Small intestine (tissue), 7 donors: ENCODE measurements around the gene SLC4A5. TPM values are rescaled to one million over a fixed set of nuclear protein-coding genes. Genes with fewer than 3 reads are reported as not detected.

Experiments
- DNase-seq, 2 donors: peaks; one replicate each; pipeline versions ENCODE4 v3.0.0 to v3.0.0-alpha.2; 2013
- FAIRE-seq: peaks from 2 replicates; lab custom pipeline; 2012; peaks lifted over from hg19 to GRCh38; lab: Jason Lieb, UNC
- H3K27ac ChIP-seq, 3 donors: one replicate each; pipeline ENCODE4 v1.5.1; 2013; ENCODE audit warnings: low read length in 2 of 3, mild to moderate bottlenecking in 2 of 3, control low read depth in 1 of 3, inconsistent platforms in 1 of 3, low read depth in 1 of 3, moderate library complexity in 1 of 3
- H3K27me3 ChIP-seq, 3 donors: one replicate each; pipeline ENCODE4 v1.6.1; 2013; ENCODE audit warnings: low read length in 3 of 3, inconsistent platforms in 1 of 3; ENCODE audit not compliant: control insufficient read depth in 3 of 3, insufficient read depth in 3 of 3
- H3K36me3 ChIP-seq, 3 donors: one replicate each; pipeline ENCODE4 v1.6.1; 2013; ENCODE audit warnings: low read length in 3 of 3, inconsistent platforms in 1 of 3, low read depth in 1 of 3, mild to moderate bottlenecking in 1 of 3, moderate library complexity in 1 of 3; ENCODE audit not compliant: control insufficient read depth in 3 of 3, insufficient read depth in 2 of 3
- H3K4me1 ChIP-seq, 3 donors: one replicate each; pipeline ENCODE4 v1.6.1; 2013; ENCODE audit warnings: low read length in 2 of 3, inconsistent platforms in 1 of 3, low read depth in 1 of 3, mild to moderate bottlenecking in 1 of 3, moderate library complexity in 1 of 3; ENCODE audit not compliant: control insufficient read depth in 3 of 3, insufficient read depth in 2 of 3
- H3K4me3 ChIP-seq, 3 donors: one replicate each; pipeline ENCODE4 v1.5.1; 2013; ENCODE audit warnings: low read length in 3 of 3, control low read depth in 1 of 3, inconsistent platforms in 1 of 3, low read depth in 1 of 3, mild to moderate bottlenecking in 1 of 3, moderate library complexity in 1 of 3
- H3K9me3 ChIP-seq, 2 donors: one replicate each; pipeline ENCODE4 v1.6.1; 2013; ENCODE audit warnings: low read depth in 1 of 2, low read length in 1 of 2; ENCODE audit not compliant: control insufficient read depth in 2 of 2, insufficient read depth in 1 of 2
- WGBS, 3 donors: extraction: QIAGEN DNeasy Blood & Tissue Kit; methylation state at CpG; one replicate each; pipeline ENCODE4 v1.1.7; 2013; 5-methylcytosine and 5-hydroxymethylcytosine counted together
- polyA plus RNA-seq, 4 donors: library from polyadenylated mRNA; stranded (reverse) in 3 of 4; unstranded in 1 of 4; fragments of 200-250 nt in 3 of 4; fragments of 120-200 nt in 1 of 4; gene quantifications; one replicate each; pipeline versions ENCODE4 v1.2.1 to v1.2.3, GENCODE V29; 2013
- donor health status: healthy with polysubstance abuse.
- donor health status: control.
- donor health status: control.
- donor health status: Bipolar disorder and iron deficiency.
- donor health status: healthy.

The SLC4A5 gene
- polyA plus RNA-seq, 4 donors = 0.43 to 2.0 (median 0.59) TPM; not detected in 1

GRCh38 chr2:74178211-74179062 is 164.8 kb downstream of the SLC4A5 start, which contains the start of gene MOB1A:
Gene MOB1A, minus strand, starts transcription at chr2:74178879. Its CDS starts 205 bp downstream, at chr2:74178674.
- FAIRE-seq (no peak), DNase-seq (peak; percentile 99)
- Histone ChIP-seq H3K36me3 (peaks cover 0 to 9% (median 0%) of the 10 kb centered on the region in 3 donors), H3K27me3 (peaks cover 0 to 2% (median 0%) of the 10 kb centered on the region in 3 donors), H3K9me3 (peaks cover 0 to 3% of the 10 kb centered on the region in 2 donors), H3K27ac (peak within 1 kb of the TSS; percentile 89 to 97 (median 92)), H3K4me1 (peaks cover 0 to 8% (median 0%) of the 10 kb centered on the region in 3 donors), H3K4me3 (peak within 1 kb of the TSS; percentile 55 to 90 (median 85))
- 0 to 1% (median 0%) methylated on average over 65 to 84 of the region's 84 CpGs for WGBS, 3 donors

- H3K36me3 ChIP-seq = peaks cover 0 to 9% (median 0%) of the 10 kb centered on the region in 3 donors
- H3K9me3 ChIP-seq = peaks cover 0 to 3% of the 10 kb centered on the region in 2 donors
- H3K4me3 ChIP-seq = peak overlapping the region; percentile 55 to 90 (median 85)
- peaks cover 0 to 2% (median 0%) of the 10 kb centered on the region in 3 donors for H3K27me3 ChIP-seq
- peak overlapping the region in 2 of 3 donors; percentile 92 to 97 for H3K27ac ChIP-seq
- FAIRE-seq (no peak), DNase-seq (no peak)
- peaks cover 0 to 8% (median 0%) of the 10 kb centered on the region in 3 donors for H3K4me1 ChIP-seq
Measured at GRCh38 chr2:74177696-74178095, 165.5 kb downstream of the SLC4A5 start.

GRCh38 chr2:74174909-74175308 is 168.3 kb downstream of the SLC4A5 start:
- DNase-seq = peak in 1 of 2 donors; percentile 13
- 71 to 93% (median 84%) methylated on average over 1 of the region's 1 CpG for WGBS, 3 donors
- Histone ChIP-seq H3K27ac (no peak overlapping the region), H3K36me3 (peaks cover 0 to 25% (median 2%) of the 10 kb centered on the region in 3 donors), H3K27me3 (peaks cover 0 to 2% (median 0%) of the 10 kb centered on the region in 3 donors), H3K9me3 (peaks cover 0 to 3% of the 10 kb centered on the region in 2 donors), H3K4me1 (peaks cover 0 to 8% (median 0%) of the 10 kb centered on the region in 3 donors), H3K4me3 (no peak overlapping the region)
- FAIRE-seq = no peak

DNA sequence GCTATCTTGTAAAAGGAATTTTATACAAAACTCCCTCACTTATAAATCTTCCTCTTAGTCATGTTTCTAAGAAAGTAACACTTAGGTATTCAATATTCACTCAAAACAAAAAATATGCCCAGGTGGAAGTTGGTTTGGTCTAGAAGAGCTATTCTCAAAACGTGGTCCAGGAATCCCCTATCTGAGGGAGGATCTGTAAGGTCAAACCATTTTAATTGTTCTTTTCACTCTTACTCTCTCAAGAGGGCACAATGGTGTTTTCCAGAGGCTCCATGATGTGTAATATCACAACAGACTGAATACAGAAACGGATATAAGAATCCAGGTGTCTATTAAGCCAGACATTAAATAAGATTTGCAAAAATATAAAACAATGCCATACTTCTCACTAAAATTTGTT is 174.5 kb downstream of the SLC4A5 start:
- H3K27ac ChIP-seq = no peak overlapping the region
- H3K4me1 ChIP-seq = no peaks in the 10 kb centered on the region
- peaks cover 16 to 49% (median 17%) of the 10 kb centered on the region in 3 donors for H3K36me3 ChIP-seq
- no peak for DNase-seq
- no peaks in the 10 kb centered on the region for H3K27me3 ChIP-seq
- no peaks in the 10 kb centered on the region for H3K9me3 ChIP-seq
- FAIRE-seq = no peak
- 65 to 69% (median 68%) methylated on average over 2 of the region's 2 CpGs for whole genome bisulfite sequencing, 3 donors
- no peak overlapping the region for H3K4me3 ChIP-seq

Other genes with a start within 250 kb of the SLC4A5 start
- gene BOLA3, start 195.5 kb downstream of the SLC4A5 start, polyA plus RNA-seq = 10 to 100 TPM; 26.4 to 75.8 (median 60.0) TPM
- 10 to 100 TPM; 41.3 to 75.5 (median 47.0) TPM for gene MOB1A, start 164.5 kb downstream of the SLC4A5 start, polyA plus RNA-seq
- gene MTHFD2, start 144.8 kb downstream of the SLC4A5 start, polyA plus RNA-seq = 100 to 1,000 TPM in 1 of 4 donors, 10 to 100 TPM in 1, 1 to 10 TPM in 2; 8.1 to 114 (median 11.0) TPM
- gene DCTN1, start 36.9 kb upstream of the SLC4A5 start, polyA plus RNA-seq = 10 to 100 TPM; 72.7 to 92.8 (median 77.9) TPM
- 1 to 10 TPM in 2 of 4 donors, under 1 TPM in 2; 0.22 to 2.5 (median 1.1) TPM for gene C2orf81, start 78.2 kb upstream of the SLC4A5 start, polyA plus RNA-seq
- gene WDR54, start 78.3 kb upstream of the SLC4A5 start, polyA plus RNA-seq = 10 to 100 TPM in 1 of 4 donors, 1 to 10 TPM in 3; 1.6 to 11.2 (median 6.2) TPM
- gene RTKN, start 98.5 kb upstream of the SLC4A5 start, polyA plus RNA-seq = 10 to 100 TPM; 51.1 to 94.1 (median 69.7) TPM
- gene INO80B, start 111.7 kb upstream of the SLC4A5 start, polyA plus RNA-seq = 10 to 100 TPM; 28.7 to 43.8 (median 35.8) TPM
- 10 to 100 TPM; 55.1 to 82.7 (median 66.4) TPM for gene WBP1, start 115.0 kb upstream of the SLC4A5 start, polyA plus RNA-seq
- 10 to 100 TPM; 38.4 to 66.1 (median 62.5) TPM for gene MOGS, start 122.0 kb upstream of the SLC4A5 start, polyA plus RNA-seq
- gene MRPL53, start 129.3 kb upstream of the SLC4A5 start, polyA plus RNA-seq = 10 to 100 TPM; 46.7 to 75.1 (median 54.3) TPM
- 10 to 100 TPM in 2 of 4 donors, 1 to 10 TPM in 2; 4.1 to 21.0 (median 8.4) TPM for gene CCDC142, start 139.6 kb upstream of the SLC4A5 start, polyA plus RNA-seq
- 10 to 100 TPM; 20.1 to 51.0 (median 27.1) TPM for gene TTC31, start 139.7 kb upstream of the SLC4A5 start, polyA plus RNA-seq
- gene LBX2, start 156.2 kb upstream of the SLC4A5 start, polyA plus RNA-seq = 10 to 100 TPM in 1 of 4 donors, 1 to 10 TPM in 3; 2.3 to 37.5 (median 5.3) TPM
- 10 to 100 TPM; 13.2 to 23.5 (median 18.8) TPM for gene PCGF1, start 164.3 kb upstream of the SLC4A5 start, polyA plus RNA-seq
- gene TLX2, start 171.0 kb upstream of the SLC4A5 start, polyA plus RNA-seq = 1 to 10 TPM in 2 of 4 donors, not detected in 2; 1.5 to 5.4 TPM
- 100 to 1,000 TPM in 1 of 4 donors, 10 to 100 TPM in 3; 15.8 to 106 (median 39.6) TPM for gene DQX1, start 182.8 kb upstream of the SLC4A5 start, polyA plus RNA-seq
- 100 to 1,000 TPM; 136 to 237 (median 190) TPM for gene AUP1, start 186.3 kb upstream of the SLC4A5 start, polyA plus RNA-seq
- 10 to 100 TPM; 20.4 to 42.3 (median 28.1) TPM for gene HTRA2, start 186.5 kb upstream of the SLC4A5 start, polyA plus RNA-seq
- gene LOXL3, start 210.5 kb upstream of the SLC4A5 start, polyA plus RNA-seq = 1 to 10 TPM in 2 of 4 donors, under 1 TPM in 2; 0.22 to 2.9 (median 1.3) TPM
- gene DOK1, start 211.3 kb upstream of the SLC4A5 start, polyA plus RNA-seq = 10 to 100 TPM in 2 of 4 donors, 1 to 10 TPM in 2; 5.5 to 17.7 (median 12.5) TPM